B cell (primary cell): Measurements from ENCODE around the gene RNASE13. TPM values are rescaled to one million over a fixed set of nuclear protein-coding genes. Genes with fewer than 3 reads are reported as not detected.

ENCODE experiments used
- ATAC-seq: fragments of 200-7000 bp; cut with Tn5 transposase; one replicate; pipeline ENCODE4 v1.10.0; 2021; ENCODE audit warnings: low read depth, mild to moderate bottlenecking, moderate number of reproducible peaks, moderate library complexity
- CTCF ChIA-PET: fragments of 350-600 bp; sonication (Branson Sonifier 250); formaldehyde crosslinking; loops from one replicate; lab custom pipeline; 2021; ENCODE audit warnings: antibody characterized with exemption, inconsistent platforms; lab: Charles Lee
- POLR2A ChIA-PET: fragments of 350-600 bp; sonication (Branson Sonifier 250); formaldehyde crosslinking; loops from one replicate; lab custom pipeline; 2021; ENCODE audit warnings: antibody characterized with exemption; lab: Charles Lee
- DNase-seq: peaks from one replicate; pipeline ENCODE4 v3.0.0; 2013
- H2AFZ ChIP-seq: 2 replicates; pipeline ENCODE4 v1.6.1; 2012; ENCODE audit warnings: mild to moderate bottlenecking, low read depth, low read length; ENCODE audit not compliant: insufficient read depth, poor library complexity, severe bottlenecking
- H3K27ac ChIP-seq, 2 donors: 1 replicate in 1 of 2; 2 replicates in 1 of 2; pipeline ENCODE4 v1.5.1; 2012 to 2013; ENCODE audit warnings: low read length in 2 of 2, mild to moderate bottlenecking in 2 of 2, moderate library complexity in 1 of 2
- H3K27me3 ChIP-seq, 4 experiments: fragments of 200-600 bp in 1 of 4; sonication (generic) in 1 of 4; replicated peaks in 1 of 4; 1 replicate in 2 of 4; 2 replicates in 2 of 4; pipeline versions ENCODE4 v1.6.1 to v1.7.0; 2013 to 2016; ENCODE audit warnings: low read length in 3 of 4, mild to moderate bottlenecking in 2 of 4, mixed read lengths in 1 of 4, moderate library complexity in 1 of 4; ENCODE audit not compliant: insufficient read depth in 4 of 4, control insufficient read depth in 3 of 4; ENCODE audit errors: control extremely low read depth in 1 of 4
- H3K36me3 ChIP-seq, 2 experiments: replicated peaks in 1 of 2; 1 replicate in 1 of 2; 2 replicates in 1 of 2; pipeline versions ENCODE4 v1.6.1 to v1.7.1; 2013; ENCODE audit warnings: low read length in 1 of 2; ENCODE audit not compliant: insufficient read depth in 2 of 2, control insufficient read depth in 1 of 2; ENCODE audit errors: control extremely low read depth in 1 of 2, extremely low read depth in 1 of 2
- H3K4me1 ChIP-seq, 2 donors: fragments of 200-600 bp in 1 of 2; sonication (generic) in 1 of 2; 1 replicate in 1 of 2; 2 replicates in 1 of 2; pipeline versions ENCODE4 v1.5.1 to v1.6.1; 2013 to 2017; ENCODE audit warnings: low read length in 2 of 2; ENCODE audit not compliant: control insufficient read depth in 2 of 2, insufficient read depth in 2 of 2
- H3K4me2 ChIP-seq: replicated peaks from 2 replicates; pipeline ENCODE3; 2012; ENCODE audit warnings: mild to moderate bottlenecking, low read depth, low read length; ENCODE audit not compliant: poor library complexity, severe bottlenecking
- H3K4me3 ChIP-seq, 5 experiments: fragments of 200-600 bp in 1 of 5; sonication (generic) in 1 of 5; 1 replicate in 3 of 5; 2 replicates in 2 of 5; pipeline versions ENCODE4 v1.5.1 to v1.7.0; 2011 to 2016; ENCODE audit warnings: low read length in 4 of 5, mild to moderate bottlenecking in 4 of 5, low read depth in 2 of 5, control low read depth in 1 of 5, moderate library complexity in 1 of 5; ENCODE audit not compliant: insufficient read depth in 1 of 5; ENCODE audit errors: control extremely low read depth in 1 of 5, extremely low read depth in 1 of 5
- H3K79me2 ChIP-seq: fragments of 200-600 bp; sonication (generic); one replicate; pipeline ENCODE4 v1.6.0; 2016; ENCODE audit warnings: low read length; ENCODE audit not compliant: control insufficient read depth, insufficient read depth
- H3K9ac ChIP-seq: fragments of 200-600 bp; sonication (generic); 2 replicates; pipeline ENCODE4 v1.6.1; 2017; ENCODE audit warnings: mild to moderate bottlenecking, low read length, moderate library complexity
- H3K9me3 ChIP-seq, 3 donors: one replicate each; pipeline versions ENCODE4 v1.6.1 to v1.7.1; 2013; ENCODE audit warnings: low read length in 2 of 3; ENCODE audit not compliant: control insufficient read depth in 2 of 3, insufficient read depth in 1 of 3; ENCODE audit errors: control extremely low read depth in 1 of 3
- H4K20me1 ChIP-seq: 2 replicates; pipeline ENCODE4 v1.6.0; 2012; ENCODE audit warnings: mild to moderate bottlenecking, low read length; ENCODE audit not compliant: insufficient read depth, control insufficient read depth, poor library complexity, severe bottlenecking
- H3K27ac Mint-ChIP-seq: one replicate; pipeline ENCODE4 v1.8.0; 2021; ENCODE audit warnings: mixed read lengths
- H3K27me3 Mint-ChIP-seq: one replicate; pipeline ENCODE4 v1.8.0; 2021; ENCODE audit warnings: mixed read lengths
- H3K4me1 Mint-ChIP-seq: one replicate; pipeline ENCODE4 v1.8.0; 2021; ENCODE audit warnings: mixed read lengths
- H3K4me3 Mint-ChIP-seq: one replicate; pipeline ENCODE4 v1.8.0; 2021; ENCODE audit warnings: mixed read lengths
- H3K9me3 Mint-ChIP-seq: one replicate; pipeline ENCODE4 v1.8.0; 2022; ENCODE audit warnings: mixed read lengths; ENCODE audit not compliant: insufficient read depth
- CTCF ChIP-seq: fragments of 200-600 bp; IDR thresholded peaks from one replicate; pipeline ENCODE4 v1.8.0; 2022; ENCODE audit warnings: antibody characterized with exemption, mild to moderate bottlenecking
- EZH2 ChIP-seq: IDR thresholded peaks from 2 replicates; pipeline ENCODE4 v1.6.1; 2012; ENCODE audit warnings: borderline replicate concordance, low read depth, mild to moderate bottlenecking, moderate library complexity, low read length; ENCODE audit not compliant: insufficient read depth, poor library complexity, severe bottlenecking
- WGBS: methylation state at CpG from one replicate; pipeline ENCODE4 v1.1.5; 2013; ENCODE audit warnings: missing lambda C conversion rate; ENCODE audit not compliant: insufficient coverage; 5-methylcytosine and 5-hydroxymethylcytosine counted together
- intact Hi-C: fragments of 100-400 bp; cut with micrococcal nuclease; formaldehyde crosslinking; loops from one replicate; pipeline ENCODE4 v1.10.0; 2022
- polyA plus RNA-seq: library from polyadenylated mRNA; depleted of rRNA; stranded (reverse); fragments of >200 nt; gene quantifications from 2 replicates; pipeline ENCODE4 v1.2.3, GENCODE V29; 2012
- total RNA-seq, 2 donors: library from RNA; stranded (reverse); fragments of 120-200 nt in 1 of 2; gene quantifications; 1 replicate in 1 of 2; 2 replicates in 1 of 2; pipeline versions ENCODE4 v1.2.3 to v1.2.4, GENCODE V29; 2013 to 2022

The RNASE13 gene
- total and polyA plus RNA-seq, 2 donors (not counting 1 experiment from before 2014, with no cell fraction given), result not detected

GRCh38 chr14:21040370-21040925 is 5.8 kb upstream of the RNASE13 start:
- no peaks in the 10 kb centered on the region for H3K79me2 ChIP-seq
- ChIA-PET POLR2A (interaction anchor here (0.8 kb wide), 1 partner anchor 25 kb away, joined by 3 read pairs; no protein-coding TSS in a partner anchor), CTCF (interaction anchor here (0.9 to 7.2 kb wide), 16 partner anchors 8 to 80 kb away, joined by 3 to 305 read pairs (median 5); partner anchors contain the start of gene NDRG2)
- Mint-ChIP-seq H3K27me3 (peaks cover 50% of the 10 kb centered on the region), H3K9me3 (no peaks in the 10 kb centered on the region), H3K4me1 (no peaks in the 10 kb centered on the region), H3K27ac (no peak overlapping the region), H3K4me3 (no peak overlapping the region)
- no peak overlapping the region for H3K9ac ChIP-seq
- no peaks in the 10 kb centered on the region for H3K36me3 ChIP-seq
- WGBS, result 85% methylated on average over 7 of the region's 8 CpGs
- intact Hi-C loops, result loop anchor here (1.0 kb wide), 1 partner anchor 26 kb away; no protein-coding TSS in a partner anchor
- no peak for DNase-seq
- TF ChIP-seq EZH2, result no peak
- peak; percentile 9 for TF ChIP-seq CTCF
- H2AFZ ChIP-seq, result no peak overlapping the region
- H3K27ac ChIP-seq, result no peak overlapping the region
- no peaks in the 10 kb centered on the region for H3K4me1 ChIP-seq
- no peak overlapping the region for H3K4me3 ChIP-seq
- no peaks in the 10 kb centered on the region for H3K27me3 ChIP-seq
- H4K20me1 ChIP-seq, result no peaks in the 10 kb centered on the region
- no peak for ATAC-seq
- H3K9me3 ChIP-seq, result no peaks in the 10 kb centered on the region
- H3K4me2 ChIP-seq, result no peak overlapping the region
